Measurements from ENCODE around the gene CYP26A1.

Gene CYP26A1

GRCh38 chr10:93073539-93074146 is at the start of gene CYP26A1:
CYP26A1 (plus strand) TSS chr10:93073893; CDS start chr10:93073935, 42 bp downstream.
- DNase-seq = no peak

- DNase-seq = no peak
Measured at GRCh38 chr10:93026072-93026471, 47.6 kb upstream of the CYP26A1 start.

GRCh38 chr10:93027508-93027907 is 46.2 kb upstream of the CYP26A1 start:
- no peak for DNase-seq

GRCh38 chr10:93028883-93029282 is 44.8 kb upstream of the CYP26A1 start:
- no peak for DNase-seq

GRCh38 chr10:93030409-93030808 is 43.3 kb upstream of the CYP26A1 start:
- DNase-seq = no peak

GRCh38 chr10:93032105-93032808 is 41.4 kb upstream of the CYP26A1 start:
- no peak for DNase-seq

GRCh38 chr10:93032809-93033137 is 40.9 kb upstream of the CYP26A1 start:
- DNase-seq = no peak

GRCh38 chr10:93034426-93034825 is 39.3 kb upstream of the CYP26A1 start:
- DNase-seq = no peak

- DNase-seq = no peak
Measured at GRCh38 chr10:93039110-93039509, 34.6 kb upstream of the CYP26A1 start.

GRCh38 chr10:93039721-93040120 is 34.0 kb upstream of the CYP26A1 start:
- DNase-seq = no peak

GRCh38 chr10:93054486-93054885 is 19.2 kb upstream of the CYP26A1 start:
- DNase-seq = no peak

GRCh38 chr10:93058139-93058538 is 15.6 kb upstream of the CYP26A1 start:
- DNase-seq = no peak

GRCh38 chr10:93059975-93060886 is 13.5 kb upstream of the CYP26A1 start, which contains the start of gene CYP26C1:
CYP26C1 (plus strand) TSS chr10:93060798; CDS start chr10:93061264, 466 bp downstream.
- DNase-seq = no peak

GRCh38 chr10:93060887-93061593 is 12.7 kb upstream of the CYP26A1 start:
- no peak for DNase-seq

GRCh38 chr10:93061594-93062513 is 11.8 kb upstream of the CYP26A1 start:
- no peak for DNase-seq

- peak; percentile 24 for DNase-seq
Measured at GRCh38 chr10:93062514-93063143, 11.1 kb upstream of the CYP26A1 start.

- DNase-seq = no peak
Measured at GRCh38 chr10:93063144-93063976, 10.3 kb upstream of the CYP26A1 start.

GRCh38 chr10:93063977-93064660 is 9.6 kb upstream of the CYP26A1 start:
- no peak for DNase-seq

GRCh38 chr10:93064874-93065660 is 8.6 kb upstream of the CYP26A1 start:
- DNase-seq = no peak

Data from CD4-positive, alpha-beta T cell treated with Interleukin-21 for 1 hour (primary cell).